Hepatocyte (in vitro differentiated cells): ENCODE results near the gene WHRN. TPM values are rescaled to one million over a fixed set of nuclear protein-coding genes. Genes with fewer than 3 reads are reported as not detected.

ENCODE experiments used
- DNase-seq: peaks from one replicate; pipeline ENCODE4 v3.0.0-alpha.2; 2016; ENCODE audit warnings: low spot score
- H2AFZ ChIP-seq: fragments of 200-600 bp; sonication (generic); 2 replicates; pipeline ENCODE4 v1.6.0; 2016; ENCODE audit warnings: antibody characterized with exemption, mild to moderate bottlenecking
- H3K27ac ChIP-seq: fragments of 200-600 bp; sonication (generic); 2 replicates; pipeline ENCODE4 v1.5.1; 2016; ENCODE audit warnings: mild to moderate bottlenecking
- H3K27me3 ChIP-seq: fragments of 200-600 bp; sonication (generic); 2 replicates; pipeline ENCODE4 v1.6.1; 2016
- H3K36me3 ChIP-seq: fragments of 200-600 bp; sonication (generic); replicated peaks from 2 replicates; pipeline ENCODE4 v1.5.1; 2016; ENCODE audit warnings: low read depth; ENCODE audit not compliant: insufficient read depth
- H3K4me1 ChIP-seq: fragments of 200-600 bp; sonication (generic); 2 replicates; pipeline ENCODE4 v1.5.1; 2016; ENCODE audit warnings: mild to moderate bottlenecking, moderate library complexity; ENCODE audit not compliant: insufficient read depth
- H3K4me2 ChIP-seq: fragments of 200-600 bp; sonication (generic); 2 replicates; pipeline ENCODE4 v1.6.0; 2016
- H3K4me3 ChIP-seq: fragments of 200-600 bp; sonication (generic); 2 replicates; pipeline ENCODE4 v1.5.1; 2016; ENCODE audit warnings: mild to moderate bottlenecking
- H3K79me2 ChIP-seq: fragments of 200-600 bp; sonication (generic); 2 replicates; pipeline ENCODE4 v1.6.0; 2017; ENCODE audit warnings: mild to moderate bottlenecking
- H3K9me2 ChIP-seq: fragments of 200-600 bp; sonication (generic); replicated peaks from 2 replicates; pipeline ENCODE4 v1.6.0; 2017; ENCODE audit warnings: mild to moderate bottlenecking; ENCODE audit not compliant: insufficient read depth
- H3K9me3 ChIP-seq: fragments of 200-600 bp; sonication (generic); 2 replicates; pipeline ENCODE4 v1.5.1; 2016; ENCODE audit warnings: low read depth, mild to moderate bottlenecking
- H4K20me1 ChIP-seq: fragments of 200-600 bp; sonication (generic); 2 replicates; pipeline ENCODE4 v1.6.0; 2016; ENCODE audit warnings: mild to moderate bottlenecking; ENCODE audit not compliant: insufficient read depth, poor library complexity, severe bottlenecking
- CTCF ChIP-seq: fragments of 200-600 bp; sonication (generic); IDR thresholded peaks from 2 replicates; pipeline ENCODE4 v1.5.1; 2016; ENCODE audit warnings: antibody characterized with exemption, mild to moderate bottlenecking; ENCODE audit not compliant: poor library complexity
- EZH2 ChIP-seq: fragments of 200-600 bp; sonication (generic); IDR thresholded peaks from 2 replicates; pipeline ENCODE4 v1.6.1; 2016; ENCODE audit warnings: antibody characterized with exemption, mild to moderate bottlenecking, borderline replicate concordance
- EZH2phosphoT487 ChIP-seq: fragments of 200-600 bp; sonication (generic); IDR thresholded peaks from one replicate; pipeline ENCODE4 v1.6.1; 2018; ENCODE audit warnings: antibody characterized with exemption, mild to moderate bottlenecking, low read depth, moderate library complexity; ENCODE audit not compliant: unreplicated experiment, severe bottlenecking
- WGBS: methylation state at CpG from one replicate; pipeline ENCODE4 v1.1.6; 2016; ENCODE audit warnings: low lambda C conversion rate; ENCODE audit errors: missing lambda C conversion rate; 5-methylcytosine and 5-hydroxymethylcytosine counted together
- polyA plus RNA-seq: library from polyadenylated mRNA; unstranded; fragments of >200 nt; fragmentation: Nextera tagmentation; extraction: Ambion mirVana; gene quantifications from 2 replicates; pipeline ENCODE4 v1.2.1, GENCODE V29; 2016
- total RNA-seq: library from RNA; depleted of rRNA; stranded (reverse); fragments of >200 nt; gene quantifications from 2 replicates; pipeline ENCODE4 v1.2.3, GENCODE V29; 2014

WHRN gene
- total and polyA plus RNA-seq, 2 experiments from 2014 or later = 3.2 to 6.6 TPM

- 90% methylated on average over 9 of the region's 9 CpGs for WGBS
- no peak overlapping the region for H2AFZ ChIP-seq
- no peaks in the 10 kb centered on the region for H3K9me2 ChIP-seq
- no peaks in the 10 kb centered on the region for H4K20me1 ChIP-seq
- H3K4me2 ChIP-seq = no peak overlapping the region
- DNase-seq = no peak
- peaks cover 20% of the 10 kb centered on the region for H3K4me1 ChIP-seq
- H3K79me2 ChIP-seq = peaks cover 6% of the 10 kb centered on the region
- H3K36me3 ChIP-seq = no peaks in the 10 kb centered on the region
- H3K9me3 ChIP-seq = no peaks in the 10 kb centered on the region
- no peak overlapping the region for H3K4me3 ChIP-seq
- TF ChIP-seq EZH2phosphoT487 = no peak
- TF ChIP-seq CTCF = no peak
- TF ChIP-seq EZH2 = no peak
- H3K27ac ChIP-seq = no peak overlapping the region
- H3K27me3 ChIP-seq = no peaks in the 10 kb centered on the region
These were observed 5.2 kb downstream of the WHRN start for GRCh38 chr9:114499941-114500696.

DNA sequence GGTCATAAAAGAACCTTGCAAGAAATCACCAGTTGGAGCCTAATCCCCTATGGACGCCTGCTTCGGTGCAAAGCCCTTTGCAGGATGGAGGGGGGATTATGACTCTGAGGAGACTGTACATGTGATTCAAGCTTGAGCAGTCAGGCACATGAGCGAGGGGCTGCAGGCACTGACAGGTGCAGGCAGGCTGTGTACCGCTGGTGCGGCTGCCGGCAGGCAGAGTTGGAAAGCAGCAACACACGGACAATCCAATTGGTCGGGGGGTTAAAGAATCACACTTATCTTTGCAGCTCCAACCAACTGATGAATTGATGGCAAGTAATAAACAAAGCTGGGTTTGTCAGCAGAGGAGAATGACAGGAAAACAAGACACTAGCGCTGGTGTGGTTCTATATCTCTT, 5.7 kb downstream of the WHRN start:
- H3K27me3 ChIP-seq = no peaks in the 10 kb centered on the region
- H3K4me1 ChIP-seq = peaks cover 20% of the 10 kb centered on the region
- H3K79me2 ChIP-seq = peaks cover 6% of the 10 kb centered on the region
- DNase-seq = no peak
- H3K27ac ChIP-seq = no peak overlapping the region
- no peak overlapping the region for H2AFZ ChIP-seq
- H3K4me2 ChIP-seq = no peak overlapping the region
- no peaks in the 10 kb centered on the region for H3K9me3 ChIP-seq
- H3K36me3 ChIP-seq = no peaks in the 10 kb centered on the region
- 69% methylated on average over 9 of the region's 9 CpGs for WGBS
- TF ChIP-seq EZH2 (no peak), CTCF (no peak), EZH2phosphoT487 (no peak)
- H3K4me3 ChIP-seq = no peak overlapping the region
- H4K20me1 ChIP-seq = no peaks in the 10 kb centered on the region
- no peaks in the 10 kb centered on the region for H3K9me2 ChIP-seq

GRCh38 chr9:114497727-114498382, 7.4 kb downstream of the WHRN start:
- Histone ChIP-seq H3K36me3 (no peaks in the 10 kb centered on the region), H3K4me3 (no peak overlapping the region), H3K4me2 (no peak overlapping the region), H3K4me1 (peaks cover 13% of the 10 kb centered on the region), H3K27me3 (no peaks in the 10 kb centered on the region), H3K27ac (no peak overlapping the region), H3K79me2 (peaks cover 6% of the 10 kb centered on the region), H3K9me2 (no peaks in the 10 kb centered on the region), H2AFZ (no peak overlapping the region), H4K20me1 (no peaks in the 10 kb centered on the region), H3K9me3 (no peaks in the 10 kb centered on the region)
- WGBS = 96% methylated on average over 7 of the region's 7 CpGs
- no peak for TF ChIP-seq EZH2phosphoT487
- TF ChIP-seq CTCF = no peak
- no peak for TF ChIP-seq EZH2
- no peak for DNase-seq
